D721Med (cell line): ENCODE results near the gene OSBPL9.

Experiments used
- DNase-seq: peaks from one replicate; pipeline ENCODE4 v3.0.0; 2011; ENCODE audit warnings: low spot score; ENCODE audit not compliant: insufficient read length
- FAIRE-seq: peaks from 2 replicates; lab custom pipeline; 2011; peaks lifted over from hg19 to GRCh38; lab: Jason Lieb, UNC
- TF ChIP-seq, protein P1 (sequence below): IDR thresholded peaks from 2 replicates; pipeline ENCODE4 v1.5.1; 2012; ENCODE audit warnings: mild to moderate bottlenecking, control low read depth; ENCODE audit not compliant: insufficient read depth; ENCODE audit errors: missing control alignments

Gene OSBPL9

DNA sequence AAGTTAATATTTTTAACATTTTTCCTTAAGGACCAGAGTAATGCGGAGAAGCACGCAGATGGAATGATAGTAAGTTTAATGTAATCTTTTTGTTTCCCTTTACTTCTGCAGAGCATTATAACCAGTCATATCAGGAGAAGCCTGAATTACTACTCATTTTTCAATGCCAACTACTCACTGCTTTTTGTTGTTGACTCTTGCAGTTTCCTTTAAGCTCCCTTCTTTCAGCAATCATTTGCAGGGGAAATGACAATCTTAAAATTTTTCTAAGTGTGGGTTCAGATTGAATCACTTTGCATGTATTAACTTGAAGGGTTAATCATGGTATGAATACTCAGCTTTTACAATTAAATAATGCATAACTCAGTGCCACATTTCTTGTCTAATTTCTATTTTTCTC, 139.4 kb downstream of the OSBPL9 start:
- TF ChIP-seq, protein P1, sequence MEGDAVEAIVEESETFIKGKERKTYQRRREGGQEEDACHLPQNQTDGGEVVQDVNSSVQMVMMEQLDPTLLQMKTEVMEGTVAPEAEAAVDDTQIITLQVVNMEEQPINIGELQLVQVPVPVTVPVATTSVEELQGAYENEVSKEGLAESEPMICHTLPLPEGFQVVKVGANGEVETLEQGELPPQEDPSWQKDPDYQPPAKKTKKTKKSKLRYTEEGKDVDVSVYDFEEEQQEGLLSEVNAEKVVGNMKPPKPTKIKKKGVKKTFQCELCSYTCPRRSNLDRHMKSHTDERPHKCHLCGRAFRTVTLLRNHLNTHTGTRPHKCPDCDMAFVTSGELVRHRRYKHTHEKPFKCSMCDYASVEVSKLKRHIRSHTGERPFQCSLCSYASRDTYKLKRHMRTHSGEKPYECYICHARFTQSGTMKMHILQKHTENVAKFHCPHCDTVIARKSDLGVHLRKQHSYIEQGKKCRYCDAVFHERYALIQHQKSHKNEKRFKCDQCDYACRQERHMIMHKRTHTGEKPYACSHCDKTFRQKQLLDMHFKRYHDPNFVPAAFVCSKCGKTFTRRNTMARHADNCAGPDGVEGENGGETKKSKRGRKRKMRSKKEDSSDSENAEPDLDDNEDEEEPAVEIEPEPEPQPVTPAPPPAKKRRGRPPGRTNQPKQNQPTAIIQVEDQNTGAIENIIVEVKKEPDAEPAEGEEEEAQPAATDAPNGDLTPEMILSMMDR, result no peak
- FAIRE-seq, result no peak
- DNase-seq, result no peak

- FAIRE-seq (no peak), DNase-seq (no peak)
- TF ChIP-seq, protein P1, result no peak
These were observed 141.4 kb downstream of the OSBPL9 start for GRCh38 chr1:51758310-51758709.

GRCh38 chr1:51760872-51761271, 144.0 kb downstream of the OSBPL9 start:
- FAIRE-seq (no peak), DNase-seq (no peak)
- TF ChIP-seq, protein P1, result no peak

- TF ChIP-seq, protein P1, result no peak
- no peak for DNase-seq
- no peak for FAIRE-seq
These were observed 144.5 kb downstream of the OSBPL9 start for GRCh38 chr1:51761351-51761750.

- DNase-seq (peak; percentile 19), FAIRE-seq (peak; percentile 92)
- TF ChIP-seq, protein P1, result peak; percentile 67
These were observed 152.2 kb downstream of the OSBPL9 start for GRCh38 chr1:51768971-51769588.

- DNase-seq (no peak), FAIRE-seq (no peak)
- TF ChIP-seq, protein P1, result no peak
These were observed 159.5 kb downstream of the OSBPL9 start for GRCh38 chr1:51776408-51776807.

DNA sequence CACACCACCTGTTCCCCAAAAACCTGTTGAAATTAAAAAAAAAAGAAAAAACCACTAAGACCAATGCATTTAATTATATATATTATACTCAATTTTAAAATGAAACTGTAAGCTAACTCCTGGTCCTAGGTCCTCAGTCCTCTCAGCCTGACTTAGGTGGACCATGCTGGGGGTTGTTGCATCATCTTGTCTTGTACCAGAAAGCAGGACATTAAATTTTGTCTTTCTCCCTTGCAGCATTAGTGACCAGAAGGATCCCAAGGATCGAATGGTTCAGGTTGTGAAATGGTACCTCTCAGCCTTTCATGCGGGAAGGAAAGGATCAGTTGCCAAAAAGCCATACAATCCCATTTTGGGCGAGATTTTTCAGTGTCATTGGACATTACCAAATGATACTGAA, 164.0 kb downstream of the OSBPL9 start:
- no peak for FAIRE-seq

More for the DNA sequence above, 164.0 kb downstream of the OSBPL9 start:
- TF ChIP-seq, protein P1, result no peak
- no peak for DNase-seq
